ENCODE results near the gene GMDS.

The GMDS gene

DNA sequence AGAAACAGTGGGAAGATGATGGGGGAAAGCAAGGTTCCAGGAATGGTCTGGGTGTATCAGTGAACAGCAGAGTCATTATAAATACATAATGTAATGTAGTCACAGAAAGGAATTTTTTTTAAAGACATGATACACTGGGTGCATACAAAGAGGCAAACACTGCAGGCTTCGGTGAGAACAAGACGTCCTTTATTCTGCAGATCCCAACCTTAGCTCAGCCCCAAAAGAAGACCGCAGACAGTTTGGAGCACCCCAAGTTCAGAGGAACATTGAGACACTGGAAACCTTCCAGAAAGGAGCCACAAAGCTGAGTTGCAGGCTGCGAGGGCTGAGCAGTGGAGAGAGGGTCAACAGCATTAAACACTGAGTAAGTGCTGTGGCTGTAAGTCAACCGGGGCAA, 666.3 kb downstream of the GMDS start:
- DNase-seq: no peak

DNA sequence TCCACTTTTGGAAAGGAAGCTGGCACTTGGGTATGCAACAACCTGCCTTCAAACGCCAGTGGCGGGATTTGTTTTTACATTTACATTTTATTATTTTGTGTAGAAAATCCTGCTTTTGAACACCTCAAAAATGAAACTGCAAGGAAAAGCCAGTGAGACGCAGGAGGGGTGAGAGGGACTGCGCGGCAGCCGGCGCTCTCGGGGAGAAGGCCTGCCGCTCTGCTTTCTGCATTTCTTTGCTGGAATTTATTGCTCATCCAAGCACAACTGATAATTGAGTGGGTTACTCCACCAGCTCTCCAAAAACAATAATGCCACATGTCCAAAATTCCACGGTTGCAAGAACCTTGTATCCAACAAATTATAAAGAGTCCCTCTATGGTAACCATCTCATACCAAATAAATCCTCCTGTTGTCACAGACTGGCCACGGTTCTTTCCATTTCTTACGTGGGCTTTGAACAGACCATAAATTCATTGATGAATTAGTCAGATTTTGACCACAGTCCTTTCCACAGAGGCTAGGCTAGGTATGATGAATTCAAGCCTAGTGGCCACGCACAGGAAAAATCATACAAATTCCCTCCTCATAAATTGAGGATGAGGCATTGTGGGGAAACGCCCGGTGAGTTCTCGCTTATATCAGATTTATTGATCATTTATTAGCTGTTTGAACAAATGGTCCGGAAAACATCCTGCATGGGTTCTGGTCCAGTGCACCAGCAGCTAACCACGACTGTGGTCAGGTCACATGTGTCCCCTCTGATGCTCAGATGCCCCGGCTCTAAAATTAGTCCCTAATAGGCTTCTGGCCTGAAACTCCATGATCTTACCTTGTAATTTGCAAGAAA, 667.3 kb downstream of the GMDS start:
- no peak for DNase-seq

DNA sequence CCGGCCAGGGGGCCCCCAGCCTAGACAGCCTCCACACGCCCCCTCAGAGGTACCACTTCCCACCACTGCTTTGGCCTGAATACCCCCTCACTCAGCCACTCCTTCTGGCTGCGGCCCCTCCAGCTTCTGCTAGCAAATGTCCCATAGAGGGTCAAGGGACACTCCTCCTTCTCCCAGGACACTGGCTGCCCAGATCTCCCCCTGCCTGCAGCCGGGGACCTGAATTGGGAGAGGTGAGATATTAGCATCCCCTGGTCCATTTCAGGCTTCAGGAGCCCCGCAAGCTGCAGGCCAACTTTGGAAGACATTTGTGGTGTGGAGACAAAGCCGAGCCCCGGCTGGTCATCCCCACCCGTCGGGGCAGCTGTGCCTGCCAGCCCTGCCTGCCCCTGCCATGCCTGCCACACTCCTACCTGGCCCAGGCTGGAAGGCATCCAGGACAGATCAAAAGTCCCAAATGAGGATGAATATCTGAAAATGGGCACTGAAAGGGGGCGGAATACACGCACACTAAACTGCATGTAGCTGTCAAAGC, 668.2 kb downstream of the GMDS start:
- DNase-seq: no peak

DNA sequence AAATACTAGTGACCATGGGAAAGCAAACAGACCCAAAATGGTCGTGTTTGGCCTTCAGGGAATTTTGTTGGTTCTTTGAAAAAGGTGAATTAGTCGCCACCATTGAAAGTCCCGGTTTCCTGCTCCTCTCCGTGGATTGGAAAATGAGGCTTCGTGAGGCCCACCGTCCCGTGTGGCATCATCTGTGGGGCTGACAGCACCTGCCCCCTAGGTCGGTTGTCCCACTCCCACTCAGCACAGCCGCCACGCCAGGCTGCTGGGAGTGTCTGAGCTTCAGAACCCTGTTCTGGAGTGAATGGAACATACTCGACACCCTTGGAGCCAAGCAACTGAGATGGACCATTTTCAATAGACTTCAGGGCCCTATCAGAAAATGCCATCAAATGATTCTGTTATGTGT, 668.7 kb downstream of the GMDS start:
- DNase-seq: no peak

DNA sequence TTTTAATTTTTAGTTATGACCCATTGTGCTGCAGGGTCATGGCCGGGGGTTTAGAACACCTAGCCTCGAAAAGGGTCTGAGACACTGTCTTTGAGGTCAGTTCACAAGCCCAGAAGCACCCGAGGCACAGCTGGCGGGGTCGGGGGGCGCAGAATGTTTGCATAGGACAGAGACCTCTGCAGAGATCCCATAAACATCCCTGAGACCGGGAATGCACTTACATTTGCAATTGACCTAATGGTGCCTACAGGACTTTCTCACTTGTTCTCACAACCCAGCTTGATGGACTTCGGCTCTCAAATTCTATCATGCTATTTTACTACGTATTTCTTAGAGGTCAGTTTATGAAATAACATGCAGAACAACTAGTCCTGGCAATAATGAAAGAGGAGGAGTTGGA, 669.2 kb downstream of the GMDS start:
- no peak for DNase-seq

DNA sequence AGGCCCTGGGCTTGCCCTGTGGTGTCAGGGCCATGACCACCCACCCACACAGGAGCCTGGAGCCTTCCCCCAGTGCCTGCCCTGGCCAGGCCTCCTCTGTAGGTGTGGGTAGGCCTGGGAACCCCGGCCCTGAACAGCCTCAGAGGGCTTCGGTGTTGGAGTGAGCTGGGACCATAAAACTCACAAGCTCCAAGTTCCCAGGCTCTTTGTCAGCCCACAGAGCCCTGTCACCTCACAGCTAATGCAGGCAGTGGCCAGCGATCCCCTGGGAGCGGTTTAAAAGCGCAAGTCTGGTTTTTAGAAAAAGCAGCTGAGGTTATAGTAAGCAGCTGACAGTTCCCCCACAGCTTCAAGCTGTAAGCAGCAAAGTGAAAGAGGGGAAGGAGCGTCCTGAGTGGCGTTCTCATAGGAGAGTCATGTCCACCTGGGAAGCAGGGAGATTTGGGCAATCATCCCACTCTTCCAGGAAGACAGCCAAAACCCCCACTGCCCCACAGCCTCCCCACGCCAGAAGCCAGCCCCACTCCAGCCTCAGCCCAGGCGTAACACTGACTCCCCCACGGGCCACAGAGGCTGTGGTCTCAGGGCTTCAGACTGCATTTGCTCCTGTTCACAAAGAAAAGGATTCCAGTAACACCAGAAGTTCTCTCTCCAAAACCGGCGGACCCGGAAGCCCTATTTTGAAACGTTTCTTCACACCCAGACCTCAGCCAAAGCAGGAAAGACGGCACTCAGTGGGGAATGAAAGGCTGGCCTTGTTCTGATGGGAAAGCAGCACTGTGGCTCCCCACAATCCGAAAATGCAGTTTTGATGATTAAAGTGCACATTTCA, 670.0 kb downstream of the GMDS start:
- peak in 18 of 56 donors; percentile 18 to 60 (median 44) for DNase-seq

DNA sequence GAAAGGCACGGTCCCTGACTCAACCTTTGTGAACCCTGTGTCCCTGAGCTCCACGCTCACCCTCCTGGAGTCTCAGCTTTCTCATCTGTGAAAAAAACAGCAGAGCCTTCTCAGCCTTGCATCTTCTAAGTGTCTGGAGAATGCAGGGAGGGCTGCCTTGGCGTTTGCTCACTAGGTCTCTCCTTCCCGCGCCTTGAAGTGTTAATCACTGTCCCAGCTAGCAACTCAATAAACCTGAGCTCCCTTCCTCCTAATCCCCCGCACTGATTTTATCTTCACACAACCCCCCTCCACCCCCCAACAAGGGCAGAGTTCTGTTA, 670.6 kb downstream of the GMDS start:
- no peak for DNase-seq

DNA sequence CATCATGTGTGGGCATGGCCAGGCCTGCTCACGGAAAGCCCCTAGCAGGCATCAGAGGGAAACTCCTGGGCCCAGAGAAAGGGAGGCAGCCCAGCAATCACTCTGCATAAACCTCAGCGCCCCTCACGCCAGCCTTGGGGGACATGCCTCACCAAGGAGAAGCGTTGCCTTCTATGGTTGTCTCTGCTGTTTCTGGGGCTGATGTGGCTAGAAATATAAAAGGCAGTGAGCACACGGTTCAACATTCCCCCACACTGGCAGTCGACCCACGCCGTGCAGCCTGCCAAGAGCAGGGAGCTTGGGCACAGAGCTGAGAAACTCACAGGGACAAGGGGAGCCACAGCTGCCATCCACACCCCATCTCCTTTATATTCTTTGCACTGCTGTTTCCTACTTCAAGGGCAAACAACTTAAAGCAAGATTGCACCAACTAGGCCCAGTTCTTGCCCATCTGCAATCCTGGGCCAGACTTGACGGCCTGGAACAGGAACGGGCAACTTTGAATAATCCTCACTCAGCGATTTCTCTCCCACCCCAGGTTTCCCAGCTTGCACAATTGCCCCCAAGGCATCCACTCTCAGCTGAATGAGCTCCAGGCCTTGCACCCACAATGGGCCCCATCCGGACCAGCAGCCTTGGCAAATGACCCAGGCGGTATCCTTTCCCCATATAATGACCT, 671.2 kb downstream of the GMDS start:
- peak in 37 of 56 donors; percentile 16 to 78 (median 38) for DNase-seq

Data from amygdala (tissue), 56 donors.